NCI-H345 treated with DMSO at 0.1 percent for 48 hours (cell line): Measurements from ENCODE around the gene DYRK3.

Experiments
- DNase-seq: peaks from one replicate; lab custom pipeline; 2025; ENCODE audit not compliant: unreplicated experiment; lab: John Stamatoyannopoulos, UW

The DYRK3 gene

DNA sequence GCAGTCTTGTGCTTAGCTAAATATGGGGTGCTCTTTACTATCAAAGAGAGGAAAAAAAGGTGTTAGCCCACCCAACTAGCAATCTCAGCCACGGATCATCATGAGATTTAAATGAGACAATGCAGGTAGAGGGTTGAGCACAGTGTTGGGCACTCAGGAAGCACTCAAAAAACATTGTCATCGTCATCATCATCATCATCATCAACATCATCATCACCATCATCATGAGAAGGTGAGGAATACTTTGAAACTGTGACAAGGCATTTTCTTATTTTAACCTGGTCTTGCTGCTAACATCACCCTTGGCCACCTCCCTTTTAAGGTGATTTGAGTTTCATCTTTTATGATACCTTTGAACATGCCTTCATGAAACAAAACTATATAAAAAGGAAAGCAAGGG lies 46.0 kb downstream of the DYRK3 start:
- no peak for DNase-seq

DNA sequence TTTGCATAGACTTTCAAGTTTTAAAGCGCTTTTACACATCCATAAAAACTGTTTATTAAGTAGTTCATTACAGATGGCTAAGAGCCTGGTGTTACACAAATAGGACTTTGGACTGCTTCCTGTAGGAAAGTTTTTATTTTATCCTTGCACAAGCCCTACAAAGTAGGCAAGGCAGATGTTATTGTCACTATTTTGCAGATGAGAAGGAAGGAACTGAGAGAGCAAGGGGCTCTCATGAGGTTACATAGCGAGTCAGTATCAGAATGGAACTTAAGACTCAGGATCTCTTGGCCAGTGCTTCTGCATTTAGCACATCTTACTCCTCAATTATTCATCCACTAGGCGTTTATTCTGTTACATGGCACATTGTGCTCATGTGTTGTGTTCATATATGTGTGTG lies 46.8 kb downstream of the DYRK3 start:
- no peak for DNase-seq

DNA sequence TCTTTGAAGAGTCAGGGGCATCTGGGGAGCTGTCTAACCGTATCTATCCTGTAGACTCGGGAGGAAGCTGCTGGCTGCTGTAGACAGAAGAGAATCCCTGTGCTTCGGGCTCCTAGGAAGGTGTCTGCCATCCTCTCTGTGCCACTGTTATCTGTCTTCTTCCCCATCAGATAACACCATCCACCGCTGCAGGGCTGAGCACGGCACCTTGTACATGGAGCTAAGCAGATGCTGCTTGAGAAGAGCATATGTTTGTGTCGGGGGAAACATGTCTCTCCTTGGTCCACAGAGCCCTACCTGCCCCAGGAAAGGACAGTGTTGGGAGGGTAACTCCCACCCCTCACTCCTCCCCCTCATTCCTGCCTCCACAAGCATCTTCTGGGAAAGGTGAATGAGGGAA lies 48.0 kb downstream of the DYRK3 start:
- DNase-seq, result no peak

DNA sequence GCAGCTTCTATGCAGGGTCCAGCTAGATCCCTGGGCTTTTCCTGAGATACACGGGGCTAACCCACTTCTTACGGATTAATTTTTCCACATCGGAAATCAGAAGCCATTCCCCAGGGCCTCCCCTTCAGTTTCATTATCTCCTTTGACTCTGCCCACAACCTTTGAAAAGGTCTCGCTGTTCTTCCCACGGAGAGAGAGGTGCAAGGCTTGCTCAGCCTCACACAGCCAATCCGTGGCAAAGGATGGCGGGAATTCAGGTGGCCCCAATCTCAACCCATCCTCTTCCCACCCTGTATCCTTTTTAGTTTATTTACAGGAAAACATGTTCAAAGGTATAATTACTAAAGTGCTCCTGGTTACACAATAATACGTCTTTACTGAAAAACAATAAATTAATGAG lies 48.7 kb downstream of the DYRK3 start:
- DNase-seq, result no peak

DNA sequence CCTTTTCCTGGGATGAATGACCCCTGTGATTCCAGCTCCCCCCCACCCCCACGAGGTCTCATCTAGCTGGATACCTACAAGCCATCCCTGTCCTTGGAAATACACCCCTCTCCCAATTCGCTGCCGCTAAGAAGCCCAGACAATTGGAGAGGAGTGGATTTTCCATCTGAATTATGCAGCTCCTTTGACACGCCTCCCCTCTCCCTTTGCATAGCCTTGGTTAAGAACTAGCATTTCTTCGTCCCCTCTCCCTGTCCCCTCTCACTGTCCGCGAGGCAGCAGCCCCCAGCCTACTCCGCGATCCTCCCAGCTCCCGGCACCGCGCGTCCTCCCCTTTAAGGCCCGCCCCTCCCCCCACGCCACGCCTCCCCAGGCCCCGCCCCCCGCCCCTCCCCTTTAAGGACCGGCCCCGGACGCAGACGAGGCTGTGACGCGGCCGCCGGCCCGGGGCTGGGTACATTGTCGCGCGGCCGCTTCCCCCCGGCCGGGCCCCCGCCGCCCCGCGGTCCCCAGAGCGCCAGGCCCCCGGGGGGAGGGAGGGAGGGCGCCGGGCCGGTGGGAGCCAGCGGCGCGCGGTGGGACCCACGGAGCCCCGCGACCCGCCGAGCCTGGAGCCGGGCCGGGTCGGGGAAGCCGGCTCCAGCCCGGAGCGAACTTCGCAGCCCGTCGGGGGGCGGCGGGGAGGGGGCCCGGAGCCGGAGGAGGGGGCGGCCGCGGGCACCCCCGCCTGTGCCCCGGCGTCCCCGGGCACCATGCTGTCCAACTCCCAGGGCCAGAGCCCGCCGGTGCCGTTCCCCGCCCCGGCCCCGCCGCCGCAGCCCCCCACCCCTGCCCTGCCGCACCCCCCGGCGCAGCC lies 49.4 kb downstream of the DYRK3 start, which contains the start of gene MAPKAPK2:
TSS of gene MAPKAPK2 (plus strand) at position 428 of the 856 bp plus-strand sequence. CDS start at position 753, 325 bp downstream.
- peak; percentile 32 for DNase-seq

DNA sequence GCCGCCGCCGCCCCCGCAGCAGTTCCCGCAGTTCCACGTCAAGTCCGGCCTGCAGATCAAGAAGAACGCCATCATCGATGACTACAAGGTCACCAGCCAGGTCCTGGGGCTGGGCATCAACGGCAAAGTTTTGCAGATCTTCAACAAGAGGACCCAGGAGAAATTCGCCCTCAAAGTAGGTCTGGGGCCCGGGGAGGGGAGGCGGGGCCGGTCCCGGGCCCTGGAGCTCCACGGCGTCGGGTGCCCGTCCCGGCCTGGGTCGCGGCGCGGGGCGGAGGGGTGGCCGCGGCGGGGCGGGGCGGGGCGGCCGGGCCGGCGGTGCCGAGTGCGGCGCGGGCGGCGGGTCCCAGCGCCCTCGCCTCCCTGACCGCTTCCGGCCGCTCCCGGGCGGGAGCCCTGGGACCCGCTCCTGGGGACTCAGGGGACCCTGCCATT lies 50.0 kb downstream of the DYRK3 start:
- no peak for DNase-seq

DNA sequence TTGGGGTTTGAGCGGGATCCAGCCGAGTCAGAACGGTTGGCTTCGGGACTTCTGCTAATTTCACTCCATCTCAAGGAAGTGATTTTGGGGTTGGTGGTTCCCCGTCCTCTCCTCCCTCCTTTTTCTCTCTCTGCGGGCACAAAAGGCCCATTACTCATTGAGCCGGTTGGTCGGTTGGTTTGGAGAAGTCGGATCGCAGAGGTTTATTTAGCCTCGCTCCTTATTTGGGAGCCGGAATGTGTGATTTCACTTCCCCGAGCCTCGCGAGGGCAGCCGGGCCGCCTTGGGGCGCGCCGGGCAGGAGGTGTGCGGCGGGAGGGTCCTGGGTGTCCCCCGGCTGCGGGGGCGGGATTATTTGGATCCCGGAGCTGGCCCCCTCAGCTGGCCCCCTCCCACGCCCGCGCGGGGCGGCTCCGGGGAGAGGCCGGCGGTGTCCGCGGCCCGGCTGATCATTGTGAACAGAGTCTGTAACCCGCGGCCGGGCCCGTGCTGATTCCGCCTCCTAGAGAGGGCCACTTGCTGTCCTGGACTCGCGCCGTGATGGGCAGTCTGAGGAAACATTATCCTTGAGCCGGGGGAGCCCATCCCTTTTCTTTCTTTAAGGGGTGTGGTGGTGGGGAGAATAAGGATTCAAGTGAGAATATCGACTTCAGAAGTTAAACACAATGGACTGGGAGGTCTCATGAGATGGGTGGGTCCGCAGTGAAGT lies 50.6 kb downstream of the DYRK3 start:
- DNase-seq, result no peak

DNA sequence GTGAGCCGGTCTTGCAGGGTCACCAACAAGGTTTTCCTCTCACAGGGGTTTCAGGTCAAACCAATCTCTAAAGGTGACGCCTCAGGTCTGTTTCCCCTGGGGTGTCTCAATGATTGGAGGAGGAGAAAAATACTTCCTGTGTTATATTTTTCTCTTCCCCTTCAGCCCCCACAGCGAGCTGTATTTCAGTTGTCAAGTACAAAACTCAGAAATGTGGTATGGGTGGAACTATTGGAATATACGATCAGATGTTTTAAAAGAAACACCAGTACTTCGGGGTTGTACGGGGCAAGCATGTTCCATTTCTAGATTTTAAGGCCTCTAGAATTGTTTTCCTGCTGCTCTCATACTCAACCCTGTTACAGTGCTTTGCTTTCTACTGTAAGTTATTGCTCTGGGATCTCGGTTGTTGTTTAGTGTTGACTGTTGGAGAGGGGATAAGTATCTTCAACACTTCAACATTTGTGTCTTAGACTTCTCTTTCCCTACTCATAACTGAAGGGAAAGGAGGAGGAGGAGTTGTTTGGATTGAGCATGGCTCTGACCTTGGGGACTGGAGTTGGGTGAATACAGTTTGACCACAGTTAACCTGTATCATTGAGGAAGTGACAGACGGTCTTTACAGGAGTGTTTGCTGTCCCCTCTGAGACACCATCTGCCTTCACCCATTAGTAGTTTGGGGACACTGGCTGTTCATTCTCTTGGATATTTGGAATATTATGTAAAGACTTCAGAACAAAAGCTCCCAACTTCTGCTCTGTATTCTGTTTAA lies 51.3 kb downstream of the DYRK3 start:
- no peak for DNase-seq

DNA sequence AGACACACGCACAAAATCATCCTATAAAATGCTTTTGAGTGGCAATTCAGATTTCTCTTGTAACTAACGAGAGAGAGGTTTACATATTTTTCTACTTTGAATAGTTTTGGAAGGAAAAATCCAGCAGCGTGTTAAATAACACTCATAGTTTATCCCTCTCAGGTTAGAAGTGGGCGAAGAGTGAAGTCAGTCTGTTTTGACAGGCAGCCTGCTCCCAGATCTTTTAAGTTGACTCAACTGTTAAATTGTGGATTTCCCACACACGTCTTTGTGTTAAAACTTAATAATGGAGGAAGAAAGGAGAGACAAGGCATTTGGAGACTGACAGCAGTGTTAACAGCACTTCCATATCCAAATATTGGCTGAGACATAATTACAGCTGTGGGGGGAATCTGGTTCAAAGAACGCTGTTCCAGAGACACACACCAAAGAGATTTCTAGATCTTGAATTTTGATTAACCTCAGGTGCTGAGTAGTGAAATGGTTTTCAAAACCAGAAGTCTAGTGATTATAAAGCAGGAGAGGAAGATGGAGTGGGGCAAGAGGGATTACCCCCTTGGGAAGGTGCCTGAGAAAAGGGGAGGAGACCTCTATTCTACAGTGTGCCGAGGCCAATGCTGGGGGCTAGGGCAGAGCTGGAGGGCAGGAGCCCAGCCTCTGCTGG lies 52.0 kb downstream of the DYRK3 start:
- DNase-seq, result no peak

DNA sequence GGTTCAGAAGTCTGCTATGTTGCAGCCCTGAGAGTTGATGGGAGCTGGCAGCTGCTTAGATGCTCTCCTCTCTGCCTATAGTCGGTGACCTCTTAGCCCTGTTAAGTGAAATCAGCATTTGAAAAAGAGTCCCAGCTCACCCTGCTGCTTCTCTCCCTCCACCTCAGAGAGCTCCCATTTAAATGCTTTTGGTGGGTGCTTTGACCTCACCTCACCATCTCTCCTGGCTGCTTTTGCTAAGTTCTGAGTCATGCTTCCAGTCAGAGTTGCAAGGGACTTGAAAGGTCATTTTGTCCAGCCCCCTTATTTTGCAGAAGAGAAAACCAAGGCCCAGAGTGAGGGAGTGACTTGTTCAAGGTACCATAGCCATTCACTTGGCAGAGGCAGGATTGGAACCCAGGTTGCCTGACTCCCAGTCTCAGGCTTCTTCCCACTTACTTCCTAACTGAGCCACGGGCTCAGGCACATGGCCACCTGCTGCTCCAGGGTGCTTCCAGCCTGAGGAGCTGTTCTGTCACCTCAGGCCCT lies 52.6 kb downstream of the DYRK3 start:
- DNase-seq, result no peak

DNA sequence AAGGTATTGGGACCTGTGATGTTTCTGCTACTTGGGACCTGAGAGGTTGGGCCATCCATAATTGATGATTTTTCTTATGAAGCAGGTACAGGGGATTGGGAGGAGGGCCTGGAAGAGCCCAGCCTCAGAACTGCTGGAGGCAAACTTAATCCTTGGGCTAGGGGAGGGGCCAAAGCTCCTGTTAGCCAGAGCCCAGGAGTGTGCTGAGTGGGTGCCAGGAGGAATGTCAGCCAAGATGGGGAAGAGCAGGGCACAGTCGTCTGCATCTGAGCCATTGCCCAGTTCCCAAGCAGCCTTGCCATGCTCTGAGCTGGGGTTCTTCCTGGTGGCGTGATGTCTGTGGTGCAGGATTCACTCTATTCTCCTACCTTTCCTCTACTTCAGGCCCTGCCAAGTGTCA lies 55.2 kb downstream of the DYRK3 start:
- DNase-seq, result no peak

DNA sequence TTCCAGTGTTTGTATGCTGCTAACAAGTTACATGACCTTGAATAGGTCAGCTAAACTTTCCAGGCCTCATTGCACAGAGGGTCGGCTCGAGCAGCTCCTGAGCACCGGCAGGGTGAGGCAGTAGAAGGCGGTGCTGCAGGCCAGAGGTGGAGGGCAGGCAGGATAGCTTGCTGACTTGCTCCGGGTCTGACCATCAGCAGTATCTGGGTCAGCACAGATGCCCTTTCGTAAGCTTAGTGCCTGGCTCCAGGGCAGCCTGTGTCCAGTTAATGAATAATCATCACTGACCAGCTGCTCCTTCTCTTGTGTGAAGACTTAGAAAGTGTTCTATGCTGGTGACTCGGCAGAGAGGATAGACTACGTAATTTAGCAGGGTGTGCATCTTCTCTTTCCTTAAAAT lies 56.3 kb downstream of the DYRK3 start:
- no peak for DNase-seq

DNA sequence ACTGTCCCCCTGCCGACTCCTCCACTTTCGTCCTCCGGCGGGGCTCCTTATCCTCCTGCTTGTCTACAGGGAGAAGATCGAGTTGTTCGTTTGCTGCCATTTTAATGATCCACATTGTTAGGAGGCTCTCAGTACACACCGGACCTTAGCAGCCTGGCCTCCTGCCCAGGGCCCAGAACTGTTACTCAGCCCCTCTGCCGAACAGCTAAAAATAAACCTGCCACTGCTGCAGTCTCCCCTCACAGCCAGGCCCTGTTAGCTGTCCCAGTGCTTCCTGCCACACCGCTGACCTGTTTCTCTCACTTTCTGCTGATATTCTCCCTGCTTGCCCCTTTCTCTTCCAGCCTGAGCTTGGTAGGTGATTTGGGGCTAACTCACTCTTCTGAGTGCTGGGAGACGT lies 57.7 kb downstream of the DYRK3 start:
- DNase-seq, result no peak

DNA sequence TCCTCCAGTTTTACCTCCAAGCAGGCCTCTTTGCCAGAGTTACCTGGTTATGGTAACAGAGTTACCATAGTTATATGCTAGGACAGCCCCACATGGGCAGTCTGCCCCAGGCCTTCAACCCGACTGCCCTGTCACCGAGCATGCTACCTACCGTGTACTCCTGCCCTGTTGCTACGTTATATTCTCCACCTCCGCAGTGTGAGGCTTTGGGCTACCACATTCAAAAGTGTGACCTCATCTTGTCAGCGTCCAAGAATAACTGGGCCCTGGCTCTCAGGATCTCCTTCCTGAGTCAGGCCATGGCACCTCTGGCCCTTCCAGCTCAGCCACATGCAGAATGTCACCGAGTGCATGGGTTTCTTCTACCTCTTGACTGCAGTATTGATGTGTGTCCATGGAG lies 58.3 kb downstream of the DYRK3 start:
- DNase-seq, result no peak

DNA sequence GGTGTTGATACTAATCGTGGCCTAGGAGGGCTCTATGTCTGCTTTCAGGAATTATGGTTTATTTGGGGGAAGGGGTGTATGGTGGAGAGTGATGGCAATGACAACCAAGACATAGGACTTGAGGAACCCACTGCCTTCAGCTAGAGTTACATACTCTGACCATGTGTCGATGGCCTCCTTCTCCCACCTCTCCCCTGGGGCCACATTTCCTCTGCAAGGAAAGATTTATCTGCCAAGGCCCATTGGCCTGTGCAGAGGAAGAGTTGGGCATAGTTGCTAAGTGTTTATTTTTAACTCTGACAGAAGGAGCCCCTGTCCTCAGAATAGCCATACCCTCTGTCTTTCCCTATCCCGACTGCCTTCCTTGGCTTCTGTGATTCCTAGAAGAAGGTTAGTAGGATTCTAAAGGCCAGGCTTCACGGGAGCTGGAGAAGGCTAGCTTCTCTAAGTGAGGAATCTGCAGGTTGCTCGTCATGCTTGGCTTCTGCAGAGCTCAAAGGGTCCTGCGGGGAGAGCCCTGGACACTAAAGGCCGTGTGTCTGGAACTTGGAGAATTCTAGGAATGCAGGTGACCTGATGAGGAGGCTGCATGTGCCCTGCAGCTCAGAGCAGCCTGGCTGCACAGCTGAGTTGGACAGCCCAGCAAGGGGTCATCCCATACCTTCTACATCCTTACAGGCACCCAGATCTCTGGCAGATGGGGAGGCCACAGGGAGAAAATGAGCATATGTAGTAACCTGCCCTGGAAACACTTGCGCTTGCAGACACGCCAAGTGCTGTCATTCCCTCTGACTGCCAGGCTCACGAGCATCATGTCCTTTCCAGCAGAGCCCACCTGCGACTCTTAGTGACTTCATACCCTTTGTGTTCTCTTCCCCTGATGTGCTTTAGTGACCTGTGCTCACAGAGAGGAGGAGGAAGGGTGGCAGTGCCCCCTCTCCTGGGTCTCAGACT lies 59.1 kb downstream of the DYRK3 start:
- DNase-seq, result no peak

DNA sequence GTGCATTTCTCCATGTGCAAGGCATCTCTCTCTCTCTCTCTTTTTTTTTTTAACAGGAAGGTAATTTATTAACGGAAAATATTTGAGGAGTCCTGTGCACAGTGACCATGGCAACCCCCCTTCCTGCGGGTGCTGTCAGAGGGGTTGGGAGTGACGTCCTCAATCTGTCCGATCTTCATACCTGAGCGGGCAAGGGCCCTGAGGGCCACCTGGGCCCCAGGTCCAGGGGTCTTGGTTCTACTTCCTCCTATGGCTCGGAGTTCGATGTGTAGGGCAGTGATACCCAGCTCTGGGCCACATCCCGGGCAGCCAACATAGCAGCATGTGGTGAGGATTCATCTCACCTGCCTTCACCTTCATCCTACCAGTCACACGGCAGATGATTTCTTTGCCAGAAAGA lies 60.4 kb downstream of the DYRK3 start:
- DNase-seq, result no peak

DNA sequence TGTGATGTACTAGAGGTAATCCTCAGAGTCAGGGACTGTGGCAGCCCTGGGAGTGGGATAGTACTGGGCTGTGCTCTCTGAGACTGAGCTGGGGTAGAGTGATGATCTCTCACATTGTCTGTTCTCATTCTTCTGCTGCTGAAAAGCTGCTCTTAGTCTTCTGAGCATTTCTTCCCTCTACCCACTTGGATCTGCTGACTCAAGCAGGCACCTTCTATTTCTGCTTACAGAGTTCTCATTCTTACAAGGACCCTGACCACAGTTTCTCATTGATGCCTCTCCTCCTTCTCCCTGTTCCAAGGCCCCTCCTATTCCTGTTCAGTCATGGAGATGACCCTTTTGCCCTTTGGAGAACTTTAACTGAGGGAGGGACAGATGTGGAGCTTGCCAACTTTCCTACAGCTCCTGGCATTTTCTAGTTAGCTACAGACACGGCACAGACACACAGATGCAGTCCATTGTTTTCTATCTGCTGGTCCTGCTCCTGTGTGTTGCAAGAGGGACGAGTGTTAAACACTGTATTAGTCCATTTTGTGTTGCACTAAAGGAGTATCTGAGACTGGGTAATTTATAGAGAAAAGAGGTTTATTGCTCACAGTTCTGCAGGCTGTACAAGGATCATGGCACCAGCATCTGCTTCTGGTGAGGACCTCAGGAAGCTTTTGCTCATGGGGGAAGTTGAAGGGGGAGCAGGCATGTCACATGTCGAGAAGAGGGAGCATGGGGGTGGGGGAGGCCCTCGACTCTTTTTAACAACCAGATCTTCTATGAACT lies 61.7 kb downstream of the DYRK3 start:
- DNase-seq, result no peak

DNA sequence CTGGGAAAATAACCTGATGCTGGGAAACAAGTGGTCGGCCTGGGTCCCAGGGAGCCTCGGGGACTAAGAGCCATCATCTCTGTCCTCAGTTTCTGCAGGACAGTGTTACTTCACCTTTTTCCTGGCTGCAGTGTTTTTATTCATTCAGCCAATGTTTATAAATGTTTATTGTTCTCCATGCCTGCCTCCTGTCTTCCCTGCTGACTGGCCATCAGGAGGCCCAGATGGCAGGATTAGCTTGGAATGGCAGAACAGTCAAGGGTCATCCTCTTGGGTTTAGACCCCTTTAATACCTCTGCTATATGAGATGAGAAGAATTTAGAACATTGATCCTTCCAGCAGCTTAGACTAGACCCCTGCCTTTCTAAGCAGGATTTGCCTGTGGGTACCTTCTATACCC lies 62.7 kb downstream of the DYRK3 start:
- no peak for DNase-seq
